Measurements from ENCODE around the gene LTBP1.

- TF ChIP-seq CTCF (IDR thresholded peaks at IDR 0.05) (no peak), POLR2A (IDR thresholded peaks at IDR 0.05) (no peak)
These were observed 303.8 kb downstream of the LTBP1 start for GRCh38 chr2:33250417-33251029.
